Measurements from ENCODE around the gene PRSS38.
A peak's percentile ranks its signal among the peaks of the same experiment; 100 is the strongest.

PRSS38 gene

GRCh38 chr1:227771771-227772170, 43.7 kb upstream of the PRSS38 start:
- Histone ChIP-seq H3K9me3 (no peaks in the 10 kb centered on the region), H3K4me3 (no peak overlapping the region), H3K27ac (no peak overlapping the region), H3K4me1 (peaks cover 0 to 14% (median 12%) of the 10 kb centered on the region in 4 donors), H3K36me3 (peaks cover 31 to 78% (median 39%) of the 10 kb centered on the region in 3 donors), H3K27me3 (no peaks in the 10 kb centered on the region)
- no peak for TF ChIP-seq CTCF (IDR thresholded peaks at IDR 0.05)
- intact Hi-C loops (cut with DNase I; ENCODE audit: low total_unique reads), result no loop called here
- peak in 1 of 2 donors; percentile 35 for DNase-seq

- intact Hi-C loops (cut with DNase I; ENCODE audit: low total_unique reads), result no loop called here
- no peaks in the 10 kb centered on the region for H3K27me3 ChIP-seq
- TF ChIP-seq CTCF (IDR thresholded peaks at IDR 0.05), result no peak
- no peak for DNase-seq
- H3K4me1 ChIP-seq, result peaks cover 0 to 14% (median 12%) of the 10 kb centered on the region in 4 donors
- peaks cover 16 to 65% (median 21%) of the 10 kb centered on the region in 3 donors for H3K36me3 ChIP-seq
- H3K4me3 ChIP-seq, result no peak overlapping the region
- no peaks in the 10 kb centered on the region for H3K9me3 ChIP-seq
- no peak overlapping the region for H3K27ac ChIP-seq
Observed at GRCh38 chr1:227773558-227773957, 41.9 kb upstream of the PRSS38 start.

GRCh38 chr1:227774051-227774731, 41.3 kb upstream of the PRSS38 start:
- Histone ChIP-seq H3K27me3 (no peaks in the 10 kb centered on the region), H3K36me3 (peaks cover 15 to 65% (median 16%) of the 10 kb centered on the region in 3 donors), H3K4me1 (peaks cover 0 to 14% (median 12%) of the 10 kb centered on the region in 4 donors), H3K27ac (no peak overlapping the region), H3K9me3 (no peaks in the 10 kb centered on the region), H3K4me3 (no peak overlapping the region)
- no peak for TF ChIP-seq CTCF (IDR thresholded peaks at IDR 0.05)
- intact Hi-C loops (cut with DNase I; ENCODE audit: low total_unique reads), result no loop called here
- no peak for DNase-seq

GRCh38 chr1:227774821-227775661, 40.4 kb upstream of the PRSS38 start:
- DNase-seq, result no peak
- no peak for TF ChIP-seq CTCF (IDR thresholded peaks at IDR 0.05)
- Histone ChIP-seq H3K27ac (no peak overlapping the region), H3K27me3 (no peaks in the 10 kb centered on the region), H3K9me3 (no peaks in the 10 kb centered on the region), H3K36me3 (peaks cover 7 to 65% (median 10%) of the 10 kb centered on the region in 3 donors), H3K4me3 (peak overlapping the region in 1 of 2 donors; percentile 18), H3K4me1 (peaks cover 0 to 14% (median 12%) of the 10 kb centered on the region in 4 donors)
- intact Hi-C loops (cut with DNase I; ENCODE audit: low total_unique reads), result no loop called here

- Histone ChIP-seq H3K27ac (no peak overlapping the region), H3K4me1 (peaks cover 0 to 14% (median 12%) of the 10 kb centered on the region in 4 donors), H3K27me3 (no peaks in the 10 kb centered on the region), H3K4me3 (no peak overlapping the region), H3K36me3 (peaks cover 5 to 65% (median 10%) of the 10 kb centered on the region in 3 donors), H3K9me3 (no peaks in the 10 kb centered on the region)
- peak in 1 of 2 donors; percentile 17 for DNase-seq
- no peak for TF ChIP-seq CTCF (IDR thresholded peaks at IDR 0.05)
- intact Hi-C loops (cut with DNase I; ENCODE audit: low total_unique reads), result no loop called here
Observed at GRCh38 chr1:227775841-227776240, 39.6 kb upstream of the PRSS38 start.
